Coronary artery (tissue), 2 donors: ENCODE data around the gene CAMTA1.

Experiments
- DNase-seq: peaks from one replicate; pipeline ENCODE4 v3.0.0-alpha.2; 2017; ENCODE audit warnings: low spot score
- H3K27ac ChIP-seq, 2 donors: fragments of 200-600 bp; sonication (generic); one replicate each; pipeline ENCODE4 v1.5.1; 2016 to 2019
- H3K4me3 ChIP-seq: fragments of 200-600 bp; sonication (generic); 2 replicates; pipeline ENCODE4 v1.5.1; 2016; ENCODE audit warnings: mild to moderate bottlenecking, moderate library complexity
- CTCF ChIP-seq: fragments of 200-600 bp; sonication (generic); IDR thresholded peaks from one replicate; pipeline ENCODE4 v1.5.1; 2019; ENCODE audit warnings: antibody characterized with exemption

Gene CAMTA1

DNA sequence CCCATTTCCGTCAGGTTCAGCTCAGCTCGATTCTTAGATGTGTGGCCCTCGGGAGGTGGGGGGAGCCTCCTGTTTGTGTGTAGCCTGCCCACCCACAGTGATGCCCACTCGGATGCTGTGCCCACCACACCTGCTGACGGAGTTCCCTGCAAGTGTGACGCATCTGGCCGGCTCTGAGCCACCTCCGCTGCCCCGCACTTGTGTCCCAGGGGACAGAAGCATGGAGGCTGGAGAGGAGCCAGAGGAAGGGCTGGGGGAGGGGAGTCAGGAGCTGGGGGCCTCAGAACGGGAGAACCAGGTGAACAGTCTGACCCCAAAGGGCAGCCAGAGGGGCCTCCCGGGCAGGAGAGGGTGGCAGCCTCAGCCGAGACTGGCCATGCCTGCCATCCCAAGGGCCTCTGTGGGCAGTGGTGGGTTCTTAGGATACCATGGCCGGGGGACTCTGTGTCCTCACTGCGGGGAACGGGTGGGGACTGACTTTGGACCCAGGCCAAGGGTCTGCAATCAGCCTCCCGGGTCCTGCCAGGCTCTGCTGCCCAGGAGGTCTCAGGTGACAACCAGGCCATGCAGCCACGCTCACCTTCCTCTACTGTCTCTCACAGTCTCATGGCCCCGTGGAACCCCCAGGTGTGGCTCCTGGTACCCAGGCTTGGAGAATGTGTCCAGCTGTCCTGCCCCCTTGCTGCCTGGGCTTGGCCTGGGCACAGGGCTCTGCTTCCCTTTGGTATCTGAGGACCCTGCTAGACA is 718.6 kb downstream of the CAMTA1 start:
- DNase-seq, result no peak

GRCh38 chr1:7504438-7504720 is 719.1 kb downstream of the CAMTA1 start:
- H3K27ac ChIP-seq, result no peak overlapping the region
- no peak for DNase-seq
- TF ChIP-seq CTCF, result no peak
- H3K4me3 ChIP-seq, result no peak overlapping the region

More for the DNA sequence above, 718.6 kb downstream of the CAMTA1 start:
- H3K4me3 ChIP-seq, result no peak overlapping the region
- TF ChIP-seq CTCF, result no peak
- H3K27ac ChIP-seq, result no peak overlapping the region

DNA sequence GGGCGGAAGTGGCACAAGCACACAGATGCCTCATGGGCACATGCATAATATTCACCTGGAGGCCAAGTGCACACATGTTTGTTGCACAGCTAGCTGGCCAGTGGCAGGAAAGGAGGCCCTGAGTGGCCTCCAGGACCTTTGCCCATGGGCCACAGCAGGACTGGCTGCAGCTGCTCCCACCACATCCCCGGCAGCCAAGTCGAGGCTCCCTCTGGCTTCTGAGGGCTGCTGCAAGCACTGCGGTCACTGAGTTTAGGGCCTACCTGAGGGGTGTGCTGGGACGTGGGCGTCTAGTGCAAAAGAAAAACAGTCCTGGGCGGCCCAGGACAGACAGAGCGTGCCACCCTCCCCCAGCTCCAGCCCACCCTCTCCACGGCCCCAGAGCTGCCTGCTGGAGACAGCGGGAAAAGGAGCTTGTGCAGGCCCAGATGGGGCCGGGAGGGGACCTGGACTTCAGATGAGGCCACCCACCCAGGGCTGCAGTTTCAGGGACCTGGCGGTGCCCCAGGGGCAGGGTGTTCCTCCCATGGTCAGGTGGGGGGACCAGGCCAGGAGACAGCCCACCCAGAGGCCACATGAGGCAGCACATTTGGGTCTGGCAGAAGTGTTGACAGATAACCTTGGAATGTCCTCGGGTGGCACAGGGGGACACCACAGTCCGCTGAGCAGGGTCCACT is 720.0 kb downstream of the CAMTA1 start:
- no peak overlapping the region for H3K4me3 ChIP-seq
- no peak for DNase-seq
- no peak overlapping the region for H3K27ac ChIP-seq
- no peak for TF ChIP-seq CTCF

DNA sequence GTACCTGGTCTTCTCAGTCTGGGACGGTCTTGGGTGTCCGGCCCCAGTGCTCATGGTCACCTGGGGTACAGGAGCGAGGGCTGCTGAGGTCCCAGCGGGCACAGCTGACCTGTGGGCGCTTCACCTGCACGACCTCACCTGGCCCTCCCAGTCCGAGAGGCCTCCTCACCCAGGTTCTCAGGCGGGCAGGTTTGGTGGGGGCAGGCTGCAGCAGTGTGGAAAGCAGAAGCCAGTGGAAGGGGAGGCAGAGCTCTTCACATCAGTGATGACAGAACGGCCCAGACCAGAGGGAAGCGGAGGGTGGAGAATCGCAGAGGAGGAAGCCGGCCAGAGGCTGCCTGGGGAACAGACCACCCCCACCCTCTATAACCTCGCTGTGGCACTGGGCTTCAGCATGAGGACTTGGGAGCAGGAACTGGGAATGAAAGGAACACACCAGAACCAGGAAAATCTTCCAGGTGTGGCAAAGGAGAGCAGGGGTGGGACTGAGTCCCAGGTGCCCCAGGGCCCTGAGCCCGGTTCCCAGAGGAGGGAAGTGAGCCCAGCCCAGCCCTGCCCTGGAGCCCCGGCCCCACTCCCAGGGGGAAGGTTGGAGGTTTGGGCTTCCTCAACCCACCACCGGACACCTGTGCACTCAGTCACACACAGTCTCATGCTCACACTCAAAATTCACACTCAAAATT is 720.7 kb downstream of the CAMTA1 start:
- no peak for DNase-seq
- Histone ChIP-seq H3K27ac (no peak overlapping the region), H3K4me3 (no peak overlapping the region)
- TF ChIP-seq CTCF, result no peak

GRCh38 chr1:7506454-7507284 is 721.4 kb downstream of the CAMTA1 start:
- no peak for DNase-seq
- H3K4me3 ChIP-seq, result no peak overlapping the region
- H3K27ac ChIP-seq, result no peak overlapping the region
- TF ChIP-seq CTCF, result no peak

GRCh38 chr1:7507285-7508019 is 722.2 kb downstream of the CAMTA1 start:
- no peak overlapping the region for H3K27ac ChIP-seq
- no peak overlapping the region for H3K4me3 ChIP-seq
- DNase-seq, result no peak
- TF ChIP-seq CTCF, result no peak
